ENCODE data around the gene MEX3C. TPM values are rescaled to one million over a fixed set of nuclear protein-coding genes. Genes with fewer than 3 reads are reported as not detected.

The MEX3C gene
- total RNA-seq, 2 experiments from 2014 or later: 51.5 to 52.6 TPM

DNA sequence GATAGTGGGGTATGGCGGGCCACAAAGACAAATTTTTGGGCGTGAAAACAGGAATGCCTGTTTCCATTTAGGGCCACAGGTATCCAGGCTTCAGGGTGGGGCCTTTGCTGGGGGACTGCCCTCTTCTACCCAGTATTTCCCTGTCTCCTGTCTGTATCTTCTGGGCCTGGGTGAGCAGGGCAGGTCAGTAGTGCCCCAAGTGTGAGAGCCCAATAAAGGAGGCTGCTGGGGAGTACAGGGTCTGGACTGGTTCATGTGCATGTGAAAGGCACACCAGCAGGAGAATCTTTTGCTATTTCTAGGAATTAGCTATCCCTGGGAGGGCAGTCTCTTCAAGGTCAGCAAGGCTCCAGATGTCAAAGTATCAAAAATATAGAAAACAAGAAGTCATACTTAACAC, 71.5 kb downstream of the MEX3C start:
- TF ChIP-seq, protein P1, sequence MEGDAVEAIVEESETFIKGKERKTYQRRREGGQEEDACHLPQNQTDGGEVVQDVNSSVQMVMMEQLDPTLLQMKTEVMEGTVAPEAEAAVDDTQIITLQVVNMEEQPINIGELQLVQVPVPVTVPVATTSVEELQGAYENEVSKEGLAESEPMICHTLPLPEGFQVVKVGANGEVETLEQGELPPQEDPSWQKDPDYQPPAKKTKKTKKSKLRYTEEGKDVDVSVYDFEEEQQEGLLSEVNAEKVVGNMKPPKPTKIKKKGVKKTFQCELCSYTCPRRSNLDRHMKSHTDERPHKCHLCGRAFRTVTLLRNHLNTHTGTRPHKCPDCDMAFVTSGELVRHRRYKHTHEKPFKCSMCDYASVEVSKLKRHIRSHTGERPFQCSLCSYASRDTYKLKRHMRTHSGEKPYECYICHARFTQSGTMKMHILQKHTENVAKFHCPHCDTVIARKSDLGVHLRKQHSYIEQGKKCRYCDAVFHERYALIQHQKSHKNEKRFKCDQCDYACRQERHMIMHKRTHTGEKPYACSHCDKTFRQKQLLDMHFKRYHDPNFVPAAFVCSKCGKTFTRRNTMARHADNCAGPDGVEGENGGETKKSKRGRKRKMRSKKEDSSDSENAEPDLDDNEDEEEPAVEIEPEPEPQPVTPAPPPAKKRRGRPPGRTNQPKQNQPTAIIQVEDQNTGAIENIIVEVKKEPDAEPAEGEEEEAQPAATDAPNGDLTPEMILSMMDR (IDR thresholded peaks at IDR 0.05): no peak
- Mint-ChIP-seq H3K4me1 (ENCODE audit: low read depth) (no peaks in the 10 kb centered on the region), H3K27ac (no peak overlapping the region), H3K9me3 (no peaks in the 10 kb centered on the region), H3K4me3 (no peak overlapping the region), H3K27me3 (no peaks in the 10 kb centered on the region), H3K36me3 (ENCODE audit: low read depth) (no peaks in the 10 kb centered on the region)
- ATAC-seq (no peak), DNase-seq (no peak)
- CTCF ChIA-PET: no interaction called here
- intact Hi-C loops (cut with micrococcal nuclease): no loop called here
- POLR2A ChIA-PET: interaction anchor here (0.7 kb wide), 2 partner anchors 63 to 450 kb away, joined by 3 read pairs; no protein-coding TSS in a partner anchor

Other genes with a start within 250 kb of the MEX3C start
- gene ELAC1, start 229.6 kb downstream of the MEX3C start, total RNA-seq: 1 to 10 TPM; 5.1 to 5.4 TPM
- gene SMAD4, start 167.5 kb downstream of the MEX3C start, total RNA-seq: 10 to 100 TPM; 68.1 to 71.2 TPM